ENCODE results near the gene NT5DC1. TPM values are rescaled to one million over a fixed set of nuclear protein-coding genes. Genes with fewer than 3 reads are reported as not detected.

NT5DC1 gene
- total and polyA plus RNA-seq, 10 of the 15 experiments (the other 5 are each of a cell fraction or from before 2014, with no cell fraction given): 40.8 to 140 (median 66.8) TPM

DNA sequence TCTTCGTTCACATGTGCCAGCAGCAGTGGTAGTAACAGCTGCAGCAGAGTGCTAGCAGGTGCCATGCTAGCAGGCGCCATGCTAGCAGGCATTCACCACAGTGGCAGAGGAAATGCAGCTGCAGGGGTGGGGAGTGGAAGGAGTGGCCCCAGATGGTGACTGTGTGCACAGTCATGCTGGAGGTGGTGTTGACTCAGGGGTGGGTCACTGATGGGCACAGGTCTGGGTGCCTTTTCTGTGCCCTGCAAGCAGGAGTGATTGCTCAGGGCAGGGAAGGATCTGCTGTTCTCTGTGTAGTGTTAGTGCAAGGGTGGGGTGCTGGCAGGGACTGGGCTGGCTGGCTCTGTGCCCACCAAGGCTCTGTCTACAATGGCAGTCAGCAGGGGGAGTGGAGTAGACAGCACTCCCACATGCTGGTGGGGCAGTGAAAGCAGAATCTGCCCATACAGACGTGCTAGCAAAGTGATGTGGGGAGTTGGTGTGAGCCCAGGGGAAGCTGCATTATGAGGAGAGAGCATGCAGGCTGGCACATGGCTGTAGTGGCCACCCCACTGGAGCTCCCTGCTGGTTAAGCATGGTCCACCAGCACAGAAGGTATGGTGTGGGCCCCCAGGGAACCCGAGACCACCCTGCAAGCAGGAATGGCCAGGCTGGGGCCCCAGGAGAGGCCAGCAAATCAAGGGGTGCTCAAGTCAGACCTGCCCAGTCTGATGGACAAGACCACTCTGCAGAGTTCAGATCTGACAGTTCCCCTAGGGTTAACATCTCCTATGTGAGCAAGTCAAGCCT, 164.6 kb downstream of the NT5DC1 start (continued):
- TF ChIP-seq, protein P1, sequence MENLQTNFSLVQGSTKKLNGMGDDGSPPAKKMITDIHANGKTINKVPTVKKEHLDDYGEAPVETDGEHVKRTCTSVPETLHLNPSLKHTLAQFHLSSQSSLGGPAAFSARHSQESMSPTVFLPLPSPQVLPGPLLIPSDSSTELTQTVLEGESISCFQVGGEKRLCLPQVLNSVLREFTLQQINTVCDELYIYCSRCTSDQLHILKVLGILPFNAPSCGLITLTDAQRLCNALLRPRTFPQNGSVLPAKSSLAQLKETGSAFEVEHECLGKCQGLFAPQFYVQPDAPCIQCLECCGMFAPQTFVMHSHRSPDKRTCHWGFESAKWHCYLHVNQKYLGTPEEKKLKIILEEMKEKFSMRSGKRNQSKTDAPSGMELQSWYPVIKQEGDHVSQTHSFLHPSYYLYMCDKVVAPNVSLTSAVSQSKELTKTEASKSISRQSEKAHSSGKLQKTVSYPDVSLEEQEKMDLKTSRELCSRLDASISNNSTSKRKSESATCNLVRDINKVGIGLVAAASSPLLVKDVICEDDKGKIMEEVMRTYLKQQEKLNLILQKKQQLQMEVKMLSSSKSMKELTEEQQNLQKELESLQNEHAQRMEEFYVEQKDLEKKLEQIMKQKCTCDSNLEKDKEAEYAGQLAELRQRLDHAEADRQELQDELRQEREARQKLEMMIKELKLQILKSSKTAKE (IDR thresholded peaks at IDR 0.05; ENCODE audit: low read depth, poor library complexity, severe bottlenecking): no peak

DNA sequence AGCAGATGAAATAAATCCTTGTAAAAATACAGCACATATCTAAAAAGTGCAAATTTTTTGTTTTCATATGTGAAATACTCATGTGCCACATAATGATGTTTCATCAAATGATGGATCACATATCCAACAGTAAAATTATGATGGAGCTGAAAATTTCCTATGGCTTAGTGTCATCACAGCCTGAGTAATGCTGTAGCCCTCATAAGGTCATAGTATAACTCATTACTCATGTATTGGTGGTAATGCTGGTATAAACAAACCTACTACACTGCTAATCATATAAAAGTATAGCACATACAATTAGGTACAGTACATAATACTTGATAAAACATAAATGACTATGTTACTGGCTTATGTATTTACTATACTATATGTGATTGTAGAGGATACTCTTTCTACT, 166.2 kb downstream of the NT5DC1 start:
- no peak overlapping the region for H3K4me2 ChIP-seq (ENCODE audit: control insufficient read depth, insufficient read depth)
- H3K79me2 ChIP-seq (ENCODE audit: control insufficient read depth, insufficient read depth, low read length): no peaks in the 10 kb centered on the region
- peaks cover 1 to 2% of the 10 kb centered on the region in 2 experiments; a peak in 3 of 4 replicates for H3K36me3 ChIP-seq (ENCODE audit: control insufficient read depth in 2 of 2, insufficient read depth in 2 of 2, low read length in 1 of 2)
- no peak overlapping the region for H3K27ac ChIP-seq (ENCODE audit: control insufficient read depth, insufficient read depth)
- no peak overlapping the region for H2AFZ ChIP-seq (ENCODE audit: control insufficient read depth, low read depth, low read length)
- H3K27me3 ChIP-seq (replicated peaks in 1 of 2; ENCODE audit: control insufficient read depth in 2 of 2, insufficient read depth in 2 of 2, low read length in 1 of 2): no peaks in the 10 kb centered on the region
- ATAC-seq (no peak), DNase-seq (ENCODE audit: low read depth, low spot score) (no peak), FAIRE-seq (peak; percentile 7)
- peaks cover 2% of the 10 kb centered on the region; the same call in 2 of the 3 replicates for H3K9me3 ChIP-seq (replicated peaks; ENCODE audit: control insufficient read depth, insufficient read depth, low read length)
- H3K4me1 ChIP-seq (ENCODE audit: control insufficient read depth, insufficient read depth, low read length): no peaks in the 10 kb centered on the region
- H3K4me3 ChIP-seq: no peak overlapping the region
- in situ Hi-C loops (cut with MboI): no loop called here
- SMC1A ChIA-PET (ENCODE audit: uncharacterized antibody, unreplicated experiment): interaction anchor here (0.9 to 3.4 kb wide), 6 partner anchors 13 to 294 kb away, joined by 3 to 23 read pairs (median 4); partner anchors contain the start of gene TSPYL1
- CTCF ChIA-PET: interaction anchor here (0.8 to 5.5 kb wide), 18 partner anchors 9 to 381 kb away, joined by 3 to 76 read pairs (median 7); partner anchors contain the start of genes CALHM4, RWDD1, TSPYL1 and TSPYL4
- BruUV-seq (replicated peaks): no TSS peak
- RAD21 ChIA-PET (ENCODE audit: unreplicated experiment): interaction anchor here (0.9 to 3.9 kb wide), 6 partner anchors 12 to 296 kb away, joined by 3 to 17 read pairs (median 8); partner anchors contain the start of genes TSPYL1 and TSPYL4
- no peak overlapping the region for H3K9ac ChIP-seq (ENCODE audit: control insufficient read depth, insufficient read depth, low read length)
- H4K20me1 ChIP-seq (ENCODE audit: control insufficient read depth, insufficient read depth): no peaks in the 10 kb centered on the region
- intact Hi-C loops (cut with micrococcal nuclease; ENCODE audit: unreplicated experiment): no loop called here
- no peak for TF ChIP-seq PAX8 (IDR thresholded peaks at IDR 0.05)
- no peak for TF ChIP-seq NRF1 (conservative IDR thresholded peaks at IDR 0.05; ENCODE audit: low read depth, low read length)
- TF ChIP-seq FOXK2 (IDR thresholded peaks at IDR 0.05): no peak
- TF ChIP-seq JUNB (IDR thresholded peaks at IDR 0.05): no peak
- TF ChIP-seq, protein P2, sequence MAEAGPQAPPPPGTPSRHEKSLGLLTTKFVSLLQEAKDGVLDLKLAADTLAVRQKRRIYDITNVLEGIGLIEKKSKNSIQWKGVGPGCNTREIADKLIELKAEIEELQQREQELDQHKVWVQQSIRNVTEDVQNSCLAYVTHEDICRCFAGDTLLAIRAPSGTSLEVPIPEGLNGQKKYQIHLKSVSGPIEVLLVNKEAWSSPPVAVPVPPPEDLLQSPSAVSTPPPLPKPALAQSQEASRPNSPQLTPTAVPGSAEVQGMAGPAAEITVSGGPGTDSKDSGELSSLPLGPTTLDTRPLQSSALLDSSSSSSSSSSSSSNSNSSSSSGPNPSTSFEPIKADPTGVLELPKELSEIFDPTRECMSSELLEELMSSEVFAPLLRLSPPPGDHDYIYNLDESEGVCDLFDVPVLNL (IDR thresholded peaks at IDR 0.05; ENCODE audit: low read depth, low read length): no peak
- no peak for TF ChIP-seq SUPT20H (IDR thresholded peaks at IDR 0.05; ENCODE audit: borderline replicate concordance, control insufficient read depth, low read depth, low read length)
- POLR2A ChIA-PET: interaction anchor here (0.6 to 2.9 kb wide), 3 partner anchors 14 to 414 kb away, joined by 4 to 12 read pairs (median 9); partner anchors contain the start of gene TSPYL4

Measured in GM12878 (cell line).